A549 treated with Mapracorat at 1 μM for 4 hours (cell line): ENCODE results near the gene ABITRAM. TPM values are rescaled to one million over a fixed set of nuclear protein-coding genes. Genes with fewer than 3 reads are reported as not detected.

Experiments used
- total RNA-seq: library from RNA; stranded (reverse); fragments of 200-300 nt; extraction: Qiagen RNA extraction; gene quantifications from 5 replicates; pipeline ENCODE4 v1.2.3, GENCODE V29; 2022

The ABITRAM gene, protein sequence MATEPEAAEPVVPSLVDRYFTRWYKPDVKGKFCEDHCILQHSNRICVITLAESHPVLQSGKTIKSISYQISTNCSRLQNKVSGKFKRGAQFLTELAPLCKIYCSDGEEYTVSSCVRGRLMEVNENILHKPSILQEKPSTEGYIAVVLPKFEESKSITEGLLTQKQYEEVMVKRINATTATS
- total RNA-seq = 20.3 to 24.7 TPM (median 22.5 TPM) in 5 replicates

DNA sequence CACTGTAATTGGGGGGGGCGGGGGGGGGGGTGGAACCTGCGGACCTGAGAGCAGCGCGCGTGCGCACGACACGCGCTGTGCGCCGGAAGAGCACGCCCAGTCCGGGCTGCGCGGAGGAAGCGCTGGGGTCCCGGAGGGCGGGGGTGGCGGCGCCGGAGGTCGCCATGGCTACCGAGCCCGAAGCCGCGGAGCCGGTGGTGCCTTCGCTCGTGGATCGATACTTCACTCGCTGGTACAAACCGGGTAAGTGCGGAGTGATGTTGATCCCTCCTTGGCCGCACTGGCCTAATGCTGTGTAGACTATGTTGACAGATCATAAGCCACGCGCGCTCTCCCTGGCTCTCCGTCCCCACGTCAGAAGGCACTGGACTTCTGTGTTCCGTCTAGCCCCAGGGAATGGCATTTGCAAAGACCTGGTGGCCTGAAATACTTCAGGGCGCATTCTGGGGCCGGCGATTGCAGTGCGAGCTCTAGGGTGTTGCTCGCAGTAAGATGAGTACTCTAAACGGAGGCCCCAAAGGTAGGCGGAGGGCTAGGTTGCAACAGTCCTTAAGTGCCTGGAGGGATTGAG, at the start of gene ABITRAM:
Gene ABITRAM, plus strand, starts transcription at position 78 of the 571 bp plus-strand sequence. Its CDS starts 87 bp downstream, at position 165.

DNA sequence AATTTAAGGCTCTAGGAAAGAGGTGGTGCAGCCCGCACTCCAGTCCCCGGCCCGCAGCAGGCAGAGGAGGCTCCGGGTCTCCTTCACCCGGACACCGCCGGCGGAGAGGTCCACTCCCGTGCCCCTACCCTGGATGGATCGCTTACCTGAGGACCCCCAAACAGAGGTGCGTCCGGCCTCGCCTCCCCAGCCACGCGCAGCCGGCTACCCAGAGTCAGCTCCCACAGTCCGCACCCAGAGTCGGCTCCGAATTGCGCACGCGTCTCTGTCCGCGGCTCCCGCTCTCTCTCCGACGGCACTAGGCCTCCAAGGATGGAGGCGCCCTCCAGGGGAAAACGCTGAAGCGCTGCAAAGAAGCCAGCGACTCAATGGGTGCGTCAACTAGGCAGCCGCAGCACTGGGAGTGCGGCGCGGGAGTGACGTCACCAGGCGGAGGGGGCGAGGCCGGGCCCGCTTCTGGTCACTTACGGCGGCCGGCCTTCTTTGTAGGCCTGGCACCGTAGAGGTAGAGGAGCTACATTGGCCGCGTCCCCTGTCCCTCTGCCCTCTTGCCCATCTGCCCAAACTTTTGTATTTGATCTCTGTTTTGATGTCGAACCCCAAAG, 380 bp upstream of the ABITRAM start, which contains the start of gene ELP1:
Gene ELP1, minus strand, starts transcription at position 407 of the 605 bp plus-strand sequence. CDS start 2,978 bp downstream, outside the sequence.

Other genes starting within 250 kb of the ABITRAM start
- gene ACTL7B, start 78.4 kb upstream of the ABITRAM start, total RNA-seq = not detected in 5 replicates
- not detected in 5 replicates for gene ACTL7A, start 72.1 kb upstream of the ABITRAM start, total RNA-seq
- gene ELP1, start 276 bp upstream of the ABITRAM start, total RNA-seq = 18.2 to 20.3 TPM (median 19.1 TPM) in 5 replicates
- 48.4 to 53.5 TPM (median 53.3 TPM) in 5 replicates for gene CTNNAL1, start 79.1 kb downstream of the ABITRAM start, total RNA-seq
- 38.7 to 57.8 TPM (median 52.1 TPM) in 5 replicates for gene TMEM245, start 185.5 kb downstream of the ABITRAM start, total RNA-seq
- gene FRRS1L, start 232.8 kb downstream of the ABITRAM start, total RNA-seq = 0.13 to 0.63 TPM (median 0.24 TPM) in 5 replicates